Endothelial cell of umbilical vein (primary cell): ENCODE data around the gene VAPB. TPM values are rescaled to one million over a fixed set of nuclear protein-coding genes. Genes with fewer than 3 reads are reported as not detected.

Experiments
- BruUV-seq: library from RNA; stranded (reverse); fragments of 400-500 nt; replicated peaks from 2 replicates; lab custom pipeline; 2021; lab: Mats Ljungman, UMichigan
- CTCF ChIA-PET: fragments of 300-600, 350-600 bp; sonication (Branson Sonifier 250); formaldehyde crosslinking; loops from one replicate; lab custom pipeline; 2021; ENCODE audit warnings: antibody characterized with exemption, inconsistent platforms; lab: Charles Lee
- POLR2A ChIA-PET: fragments of 300-600, 350-600 bp; sonication (Branson Sonifier 250); formaldehyde crosslinking; loops from one replicate; lab custom pipeline; 2021; ENCODE audit warnings: antibody characterized with exemption, inconsistent platforms; lab: Charles Lee
- DNase-seq: peaks from one replicate; pipeline ENCODE4 v3.0.0-alpha.2; 2011; ENCODE audit warnings: low read depth, low spot score
- FAIRE-seq: peaks from 2 replicates; lab custom pipeline; 2011; peaks lifted over from hg19 to GRCh38; lab: Jason Lieb, UNC
- H2AFZ ChIP-seq: 2 replicates; pipeline ENCODE4 v1.6.0; 2012; ENCODE audit warnings: low read depth, low read length, control low read depth, inconsistent platforms
- H3K27ac ChIP-seq: 2 replicates; pipeline ENCODE4 v1.5.1; 2011; ENCODE audit warnings: low read depth, mild to moderate bottlenecking, control low read depth, low read length, moderate library complexity; ENCODE audit not compliant: insufficient read depth
- H3K27me3 ChIP-seq, 2 experiments: 2 replicates each; pipeline versions ENCODE4 v1.6.0 to v1.6.1; 2011; ENCODE audit warnings: low read length in 2 of 2, mixed read lengths in 1 of 2; ENCODE audit not compliant: control insufficient read depth in 2 of 2, insufficient read depth in 2 of 2
- H3K36me3 ChIP-seq, 2 experiments: 2 replicates in 1 of 2; 3 replicates in 1 of 2; pipeline ENCODE4 v1.5.1; 2011; ENCODE audit warnings: low read length in 2 of 2, mild to moderate bottlenecking in 1 of 2, moderate library complexity in 1 of 2; ENCODE audit not compliant: control insufficient read depth in 2 of 2, insufficient read depth in 2 of 2; ENCODE audit errors: extremely low read depth in 1 of 2
- H3K4me1 ChIP-seq: 3 replicates; pipeline ENCODE4 v1.5.1; 2011; ENCODE audit warnings: mild to moderate bottlenecking, low read length; ENCODE audit not compliant: control insufficient read depth, insufficient read depth; ENCODE audit errors: extremely low read depth
- H3K4me2 ChIP-seq: 2 replicates; pipeline ENCODE4 v1.6.1; 2011; ENCODE audit warnings: low read length, control low read depth, mixed read lengths; ENCODE audit not compliant: insufficient read depth
- H3K4me3 ChIP-seq, 3 experiments: fragments of 200-600 bp in 1 of 3; sonication (generic), shearing (Covaris generic) in 1 of 3; replicated peaks in 1 of 3; 2 replicates each; pipeline ENCODE4 v1.5.1; 2011 to 2016; ENCODE audit warnings: control low read depth in 3 of 3, low read length in 3 of 3, mild to moderate bottlenecking in 2 of 3, inconsistent platforms in 1 of 3, low read depth in 1 of 3, moderate library complexity in 1 of 3; ENCODE audit not compliant: insufficient read depth in 1 of 3
- H3K79me2 ChIP-seq: 2 replicates; pipeline ENCODE4 v1.6.0; 2012; ENCODE audit warnings: low read length, inconsistent platforms; ENCODE audit not compliant: control insufficient read depth, insufficient read depth
- H3K9ac ChIP-seq: replicated peaks from 2 replicates; pipeline ENCODE3; 2011; ENCODE audit warnings: low read length, control low read depth; ENCODE audit not compliant: insufficient read depth; ENCODE audit errors: extremely low read depth
- H3K9me1 ChIP-seq: replicated peaks from 3 replicates; pipeline ENCODE4 v1.6.0; 2011; ENCODE audit warnings: mild to moderate bottlenecking, low read length; ENCODE audit not compliant: control insufficient read depth, insufficient read depth; ENCODE audit errors: extremely low read depth
- H3K9me3 ChIP-seq: replicated peaks from 2 replicates; pipeline ENCODE4 v1.5.1; 2012; ENCODE audit warnings: low read length, inconsistent platforms; ENCODE audit not compliant: control insufficient read depth, insufficient read depth
- H4K20me1 ChIP-seq: replicated peaks from 2 replicates; pipeline ENCODE3; 2011; ENCODE audit warnings: mild to moderate bottlenecking, low read length; ENCODE audit not compliant: control insufficient read depth, insufficient read depth; ENCODE audit errors: extremely low read depth
- EZH2 ChIP-seq: IDR thresholded peaks from 2 replicates; pipeline ENCODE4 v1.6.1; 2012; ENCODE audit warnings: borderline replicate concordance, low read depth, mild to moderate bottlenecking, moderate library complexity, low read length, inconsistent platforms; ENCODE audit not compliant: severe bottlenecking
- FOS ChIP-seq: IDR thresholded peaks from 2 replicates; pipeline ENCODE4 v1.6.1; 2011; ENCODE audit warnings: mild to moderate bottlenecking, low read length, moderate library complexity, borderline replicate concordance; ENCODE audit not compliant: insufficient read depth
- GATA2 ChIP-seq: IDR thresholded peaks from 2 replicates; pipeline ENCODE4 v1.7.0; 2011; ENCODE audit warnings: low read depth, mild to moderate bottlenecking, moderate library complexity, mixed read lengths, low read length; ENCODE audit not compliant: insufficient read length, insufficient read depth
- JUN ChIP-seq: IDR thresholded peaks from 2 replicates; pipeline ENCODE4 v1.6.1; 2011; ENCODE audit warnings: borderline replicate concordance, low read depth; ENCODE audit not compliant: insufficient read length, insufficient read depth
- MYC ChIP-seq: IDR thresholded peaks from one replicate; pipeline ENCODE4 v1.6.1; 2011; ENCODE audit warnings: mild to moderate bottlenecking, low read depth, low read length
- POLR2A ChIP-seq: IDR thresholded peaks from 2 replicates; pipeline ENCODE4 v1.6.1; 2012; ENCODE audit warnings: low read depth, mild to moderate bottlenecking, control low read depth, low read length
- POLR2AphosphoS5 ChIP-seq: IDR thresholded peaks from 2 replicates; pipeline ENCODE4 v1.6.1; 2012; ENCODE audit warnings: low read depth, mild to moderate bottlenecking, control low read depth, low read length, moderate library complexity; ENCODE audit not compliant: insufficient read depth
- dilution Hi-C: fragments of 300-500 bp; cut with MboI; formaldehyde crosslinking; loops from one replicate; pipeline ENCODE4 v1.15.0; 2019; ENCODE audit warnings: low sequenced_read_pairs; ENCODE audit not compliant: extremely low pct_ligation_motif_present
- intact Hi-C: fragments of 100-400 bp; cut with micrococcal nuclease; formaldehyde crosslinking; loops from one replicate; pipeline ENCODE4 v1.10.0; 2022
- polyA plus RNA-seq, 4 experiments: library from polyadenylated mRNA; depleted of rRNA in 3 of 4; stranded (reverse) in 3 of 4; unstranded in 1 of 4; fragments of >200 nt; gene quantifications; 2 replicates each; pipeline versions ENCODE4 v1.2.1 to v1.2.3, GENCODE V29; 2011 to 2012; ENCODE audit warnings: missing spikeins in 1 of 4
- total RNA-seq: library from RNA; stranded (reverse); gene quantifications from 2 replicates; pipeline ENCODE4 v1.2.3, GENCODE V29; 2021
- TF ChIP-seq, protein P1 (sequence below): IDR thresholded peaks from 2 replicates; pipeline ENCODE4 v1.6.1; 2011; ENCODE audit not compliant: insufficient read depth, insufficient read length
- TF ChIP-seq, protein P2 (sequence below), 2 donors: IDR thresholded peaks; 1 replicate in 1 of 2; 2 replicates in 1 of 2; pipeline ENCODE4 v1.5.1; 2011; ENCODE audit warnings: low read length in 2 of 2, mild to moderate bottlenecking in 2 of 2, moderate library complexity in 2 of 2, control low read depth in 1 of 2, inconsistent platforms in 1 of 2, low read depth in 1 of 2; ENCODE audit not compliant: insufficient read depth in 1 of 2; ENCODE audit errors: extremely low read depth in 1 of 2

The VAPB gene
- total and polyA plus RNA-seq, 2 donors (not counting 3 experiments of a cell fraction or from before 2014, with no cell fraction given) = 17.9 to 48.9 TPM

DNA sequence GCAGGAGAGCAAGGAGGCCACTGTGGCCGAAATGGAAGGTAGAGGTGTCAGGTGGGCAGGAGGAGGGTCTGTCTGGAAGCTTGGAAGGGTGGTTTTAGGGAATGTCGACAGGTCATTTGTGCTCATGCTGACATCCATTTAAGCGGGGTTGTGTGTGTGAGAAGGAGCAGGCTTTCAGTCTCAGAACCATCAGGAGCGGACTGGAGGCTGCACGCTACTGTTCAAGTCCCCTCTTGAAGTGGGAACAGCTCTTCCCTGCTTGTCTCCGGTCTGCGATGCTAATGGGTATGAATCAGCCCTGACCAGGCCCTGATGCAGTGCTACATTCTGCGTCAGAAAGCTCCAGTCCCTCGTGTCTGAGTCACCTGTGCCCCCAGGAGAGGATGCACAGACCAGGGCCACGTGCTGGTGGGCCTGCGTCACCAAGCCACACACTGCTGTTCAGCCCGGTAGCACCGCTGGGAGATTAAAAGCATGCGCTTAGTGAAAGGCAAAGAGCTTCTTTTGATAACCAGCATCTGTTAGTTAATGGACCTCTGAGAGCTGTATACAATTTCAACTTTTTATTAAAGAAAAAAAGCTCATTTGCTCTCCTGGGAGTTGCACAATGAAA lies 68.2 kb downstream of the VAPB start:
- Histone ChIP-seq H2AFZ (no peak overlapping the region), H3K79me2 (no peaks in the 10 kb centered on the region), H4K20me1 (no peaks in the 10 kb centered on the region), H3K9ac (no peak overlapping the region), H3K4me2 (no peak overlapping the region), H3K9me1 (no peaks in the 10 kb centered on the region), H3K4me1 (peaks cover 22% of the 10 kb centered on the region), H3K9me3 (no peaks in the 10 kb centered on the region), H3K27me3 (no peaks in the 10 kb centered on the region), H3K27ac (no peak overlapping the region), H3K4me3 (no peak overlapping the region), H3K36me3 (no peaks in the 10 kb centered on the region)
- FAIRE-seq (no peak), DNase-seq (no peak)
- CTCF ChIA-PET = interaction anchor here (0.7 to 1.7 kb wide), 2 partner anchors 10 kb away, joined by 3 to 4 read pairs; no protein-coding TSS in a partner anchor
- POLR2A ChIA-PET = no interaction called here
- no peak for TF ChIP-seq POLR2AphosphoS5
- no peak for TF ChIP-seq FOS
- no peak for TF ChIP-seq POLR2A
- no peak for TF ChIP-seq EZH2
- intact Hi-C loops (no loop called here), dilution Hi-C loops (loop anchor here (25.0 kb wide), 1 partner anchor 220 kb away; the partner anchor contains the start of gene ANKRD60)
- no TSS peak for BruUV-seq

DNA sequence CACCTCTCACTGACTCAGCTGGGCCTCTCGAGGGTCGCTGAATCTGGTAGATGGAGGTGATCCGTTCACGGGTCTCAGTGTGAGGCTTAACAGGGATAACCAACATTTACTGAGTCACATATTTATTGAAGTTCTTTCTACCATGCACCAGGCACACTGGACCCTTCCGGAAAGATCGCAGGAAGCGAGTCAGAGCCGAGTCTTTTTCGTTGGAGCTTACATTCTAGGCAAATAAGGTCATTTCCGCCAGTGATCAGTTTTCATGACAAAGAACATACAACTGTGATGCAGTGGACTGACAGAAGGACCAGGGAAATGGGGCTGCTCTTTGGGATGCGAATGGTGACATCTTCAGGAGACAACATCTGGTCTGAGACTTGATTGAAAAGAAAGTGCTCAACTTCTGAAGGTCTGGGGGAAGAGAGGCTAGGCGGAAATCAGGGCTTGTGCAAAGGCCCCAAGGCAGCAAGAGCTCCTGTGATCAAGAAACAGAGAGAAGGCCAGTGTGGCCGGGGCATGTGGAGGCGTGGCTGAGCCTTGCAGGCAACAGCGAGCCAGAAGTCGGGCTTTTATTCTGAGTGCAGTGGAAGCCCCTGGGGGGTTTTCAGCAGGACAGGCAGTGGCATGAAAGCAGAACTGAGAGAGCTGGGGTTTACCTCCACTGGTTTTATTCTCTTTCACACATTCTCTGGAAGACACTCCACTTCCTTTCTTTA lies 69.5 kb downstream of the VAPB start:
- Histone ChIP-seq H4K20me1 (no peaks in the 10 kb centered on the region), H3K27me3 (no peaks in the 10 kb centered on the region), H3K9me3 (no peaks in the 10 kb centered on the region), H2AFZ (peak overlapping the region; percentile 9), H3K79me2 (no peaks in the 10 kb centered on the region), H3K9ac (no peak overlapping the region), H3K36me3 (no peaks in the 10 kb centered on the region), H3K4me1 (peaks cover 22% of the 10 kb centered on the region), H3K27ac (peak overlapping the region; percentile 55), H3K4me2 (peak overlapping the region; percentile 2), H3K9me1 (no peaks in the 10 kb centered on the region), H3K4me3 (no peak overlapping the region)
- DNase-seq (peak; percentile 66), FAIRE-seq (peak; percentile 93)
- no peak for TF ChIP-seq MYC
- TF ChIP-seq FOS = peak; percentile 76
- peak; percentile 19 for TF ChIP-seq POLR2AphosphoS5
- TF ChIP-seq, protein P1, sequence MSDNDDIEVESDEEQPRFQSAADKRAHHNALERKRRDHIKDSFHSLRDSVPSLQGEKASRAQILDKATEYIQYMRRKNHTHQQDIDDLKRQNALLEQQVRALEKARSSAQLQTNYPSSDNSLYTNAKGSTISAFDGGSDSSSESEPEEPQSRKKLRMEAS = no peak
- TF ChIP-seq, protein P2, sequence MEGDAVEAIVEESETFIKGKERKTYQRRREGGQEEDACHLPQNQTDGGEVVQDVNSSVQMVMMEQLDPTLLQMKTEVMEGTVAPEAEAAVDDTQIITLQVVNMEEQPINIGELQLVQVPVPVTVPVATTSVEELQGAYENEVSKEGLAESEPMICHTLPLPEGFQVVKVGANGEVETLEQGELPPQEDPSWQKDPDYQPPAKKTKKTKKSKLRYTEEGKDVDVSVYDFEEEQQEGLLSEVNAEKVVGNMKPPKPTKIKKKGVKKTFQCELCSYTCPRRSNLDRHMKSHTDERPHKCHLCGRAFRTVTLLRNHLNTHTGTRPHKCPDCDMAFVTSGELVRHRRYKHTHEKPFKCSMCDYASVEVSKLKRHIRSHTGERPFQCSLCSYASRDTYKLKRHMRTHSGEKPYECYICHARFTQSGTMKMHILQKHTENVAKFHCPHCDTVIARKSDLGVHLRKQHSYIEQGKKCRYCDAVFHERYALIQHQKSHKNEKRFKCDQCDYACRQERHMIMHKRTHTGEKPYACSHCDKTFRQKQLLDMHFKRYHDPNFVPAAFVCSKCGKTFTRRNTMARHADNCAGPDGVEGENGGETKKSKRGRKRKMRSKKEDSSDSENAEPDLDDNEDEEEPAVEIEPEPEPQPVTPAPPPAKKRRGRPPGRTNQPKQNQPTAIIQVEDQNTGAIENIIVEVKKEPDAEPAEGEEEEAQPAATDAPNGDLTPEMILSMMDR (IDR thresholded peaks at IDR 0.05; ENCODE audit: extremely low read depth in 1 of 2, insufficient read depth in 1 of 2, low read depth in 1 of 2, low read length in 2 of 2) = no peak
- peak; percentile 61 for TF ChIP-seq JUN
- TF ChIP-seq POLR2A = no peak
- TF ChIP-seq GATA2 = peak; percentile 38
- ChIA-PET POLR2A (no interaction called here), CTCF (interaction anchor here (0.9 to 1.7 kb wide), 4 partner anchors 10 to 876 kb away, joined by 3 to 4 read pairs (median 3); no protein-coding TSS in a partner anchor)
- intact Hi-C loops (no loop called here), dilution Hi-C loops (loop anchor here (25.0 kb wide), 1 partner anchor 221 kb away; the partner anchor contains the start of gene ANKRD60)
- TSS peak; percentile 71 for BruUV-seq
